ENCODE data around the gene FUT7.

FUT7 gene

GRCh38 chr9:137023157-137023556 lies 8.7 kb downstream of the FUT7 start:
- no peak overlapping the region for H3K4me3 ChIP-seq (ENCODE audit: low read depth, low read length)
- TF ChIP-seq, protein P1, sequence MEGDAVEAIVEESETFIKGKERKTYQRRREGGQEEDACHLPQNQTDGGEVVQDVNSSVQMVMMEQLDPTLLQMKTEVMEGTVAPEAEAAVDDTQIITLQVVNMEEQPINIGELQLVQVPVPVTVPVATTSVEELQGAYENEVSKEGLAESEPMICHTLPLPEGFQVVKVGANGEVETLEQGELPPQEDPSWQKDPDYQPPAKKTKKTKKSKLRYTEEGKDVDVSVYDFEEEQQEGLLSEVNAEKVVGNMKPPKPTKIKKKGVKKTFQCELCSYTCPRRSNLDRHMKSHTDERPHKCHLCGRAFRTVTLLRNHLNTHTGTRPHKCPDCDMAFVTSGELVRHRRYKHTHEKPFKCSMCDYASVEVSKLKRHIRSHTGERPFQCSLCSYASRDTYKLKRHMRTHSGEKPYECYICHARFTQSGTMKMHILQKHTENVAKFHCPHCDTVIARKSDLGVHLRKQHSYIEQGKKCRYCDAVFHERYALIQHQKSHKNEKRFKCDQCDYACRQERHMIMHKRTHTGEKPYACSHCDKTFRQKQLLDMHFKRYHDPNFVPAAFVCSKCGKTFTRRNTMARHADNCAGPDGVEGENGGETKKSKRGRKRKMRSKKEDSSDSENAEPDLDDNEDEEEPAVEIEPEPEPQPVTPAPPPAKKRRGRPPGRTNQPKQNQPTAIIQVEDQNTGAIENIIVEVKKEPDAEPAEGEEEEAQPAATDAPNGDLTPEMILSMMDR (IDR thresholded peaks at IDR 0.05; ENCODE audit: insufficient read depth, low read length, missing control alignments) = no peak
- DNase-seq (ENCODE audit: low read depth, low spot score) = no peak
- ChIA-PET CTCF (interaction anchor here (1.0 to 11.2 kb wide), 2 partner anchors 13 to 75 kb away, joined by 3 to 97 read pairs; no protein-coding TSS in a partner anchor), POLR2A (no interaction called here)

DNA sequence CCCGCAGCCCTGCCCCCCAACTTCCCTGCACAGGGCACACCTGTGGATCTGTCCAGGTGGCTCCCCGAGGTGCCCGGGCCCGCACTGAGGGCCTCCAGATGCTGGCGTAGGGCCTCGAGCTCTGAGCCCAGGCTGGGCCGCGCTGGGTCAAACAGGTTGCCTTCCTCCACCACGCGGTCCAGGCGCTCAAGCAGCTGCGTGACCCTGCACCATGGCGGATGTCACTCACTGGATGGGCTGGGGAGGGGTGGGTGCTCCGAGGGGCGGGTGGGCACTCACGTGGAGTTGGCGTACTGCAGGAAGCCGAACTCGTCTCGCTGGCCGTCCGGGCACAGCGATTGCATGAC lies 9.3 kb downstream of the FUT7 start:
- H3K4me3 ChIP-seq (ENCODE audit: low read depth, low read length) = no peak overlapping the region
- TF ChIP-seq, protein P1 (IDR thresholded peaks at IDR 0.05; ENCODE audit: insufficient read depth, low read length, missing control alignments) = no peak

DNA sequence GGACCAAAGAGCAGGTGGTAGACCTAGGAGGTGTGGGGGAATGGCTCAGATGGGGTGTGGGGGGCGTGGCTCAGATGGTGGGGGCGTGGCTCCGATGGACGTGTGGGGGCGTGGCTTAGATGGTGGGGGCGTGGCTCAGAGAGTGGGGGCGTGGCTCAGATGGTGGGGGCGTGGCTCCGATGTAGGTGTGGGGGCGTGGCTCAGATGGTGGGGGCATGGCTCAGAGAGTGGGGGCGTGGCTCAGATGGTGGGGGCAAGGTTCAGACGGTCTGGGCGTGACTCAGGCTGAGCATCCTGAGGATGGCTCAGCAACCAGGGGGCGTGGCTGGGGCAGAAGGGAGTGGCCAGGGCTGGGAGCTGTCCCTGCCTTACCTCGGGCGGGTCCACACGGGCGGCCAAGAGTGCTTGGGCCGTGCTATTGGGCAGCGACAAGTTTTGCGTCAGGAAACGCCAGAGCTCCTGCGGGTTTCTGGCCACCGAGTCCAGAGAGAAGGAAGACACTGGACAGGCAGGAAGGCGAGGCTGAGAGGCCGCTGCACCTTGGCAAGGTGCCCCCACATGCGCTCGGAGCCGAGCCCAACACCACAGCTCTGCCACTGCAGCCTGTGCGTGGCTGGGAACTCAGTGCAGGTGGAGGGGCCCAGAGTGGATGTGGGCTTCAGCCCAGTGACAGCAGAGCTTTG lies 9.8 kb downstream of the FUT7 start:
- POLR2A ChIA-PET = interaction anchor here (0.6 kb wide), 1 partner anchor 150 kb away, joined by 3 read pairs; no protein-coding TSS in a partner anchor
- TF ChIP-seq, protein P1 (IDR thresholded peaks at IDR 0.05; ENCODE audit: insufficient read depth, low read length, missing control alignments) = no peak
- CTCF ChIA-PET = interaction anchor here (1.0 to 11.2 kb wide), 4 partner anchors 8 to 74 kb away, joined by 3 to 97 read pairs (median 16); partner anchors contain the start of genes ABCA2 and FUT7
- no peak for DNase-seq (ENCODE audit: low read depth, low spot score)
- H3K4me3 ChIP-seq (ENCODE audit: low read depth, low read length) = no peak overlapping the region

More for the DNA sequence above, 9.3 kb downstream of the FUT7 start:
- DNase-seq (ENCODE audit: low read depth, low spot score) = no peak
- ChIA-PET POLR2A (no interaction called here), CTCF (interaction anchor here (1.0 to 11.2 kb wide), 2 partner anchors 13 to 75 kb away, joined by 3 to 97 read pairs; no protein-coding TSS in a partner anchor)

DNA sequence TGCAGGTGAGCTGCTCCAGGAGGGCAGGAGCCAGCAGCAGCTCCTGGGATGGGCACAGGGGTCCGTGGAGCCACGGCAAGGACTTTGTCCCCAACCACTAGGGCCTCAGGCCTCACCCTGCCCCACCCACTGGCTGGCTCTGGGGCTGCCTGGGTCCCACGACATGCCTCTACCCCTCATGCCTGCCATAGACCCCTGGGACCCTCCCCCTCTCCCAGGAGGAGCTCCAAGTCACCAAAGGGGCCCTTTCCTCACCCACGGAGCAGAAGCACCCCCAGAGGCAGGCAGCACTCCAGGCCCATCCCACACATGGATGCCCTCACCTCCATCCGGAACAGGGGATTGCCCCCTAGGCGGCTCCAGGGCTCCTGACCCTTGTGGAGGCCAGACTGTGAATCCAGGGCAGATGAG lies 10.3 kb downstream of the FUT7 start:
- TF ChIP-seq, protein P1 (IDR thresholded peaks at IDR 0.05; ENCODE audit: insufficient read depth, low read length, missing control alignments) = no peak
- no peak for DNase-seq (ENCODE audit: low read depth, low spot score)
- CTCF ChIA-PET = interaction anchor here (0.8 to 11.2 kb wide), 5 partner anchors 9 to 45 kb away, joined by 3 to 97 read pairs (median 7); partner anchors contain the start of genes ABCA2 and FUT7
- POLR2A ChIA-PET = no interaction called here
- H3K4me3 ChIP-seq (ENCODE audit: low read depth, low read length) = no peak overlapping the region

GRCh38 chr9:137020771-137021567 lies 10.9 kb downstream of the FUT7 start:
- TF ChIP-seq, protein P1 (IDR thresholded peaks at IDR 0.05; ENCODE audit: insufficient read depth, low read length, missing control alignments) = no peak
- POLR2A ChIA-PET = no interaction called here
- DNase-seq (ENCODE audit: low read depth, low spot score) = no peak
- CTCF ChIA-PET = interaction anchor here (0.8 to 11.2 kb wide), 5 partner anchors 9 to 45 kb away, joined by 3 to 97 read pairs (median 7); partner anchors contain the start of genes ABCA2 and FUT7
- H3K4me3 ChIP-seq (ENCODE audit: low read depth, low read length) = no peak overlapping the region
